Measurements from ENCODE around the gene NR4A3. TPM values are rescaled to one million over a fixed set of nuclear protein-coding genes. Genes with fewer than 3 reads are reported as not detected.

NR4A3 gene
- total and polyA plus RNA-seq, 2 of the 13 experiments (the other 11 are each of a cell fraction or from before 2014, with no cell fraction given): 0.02 to 0.09 TPM

DNA sequence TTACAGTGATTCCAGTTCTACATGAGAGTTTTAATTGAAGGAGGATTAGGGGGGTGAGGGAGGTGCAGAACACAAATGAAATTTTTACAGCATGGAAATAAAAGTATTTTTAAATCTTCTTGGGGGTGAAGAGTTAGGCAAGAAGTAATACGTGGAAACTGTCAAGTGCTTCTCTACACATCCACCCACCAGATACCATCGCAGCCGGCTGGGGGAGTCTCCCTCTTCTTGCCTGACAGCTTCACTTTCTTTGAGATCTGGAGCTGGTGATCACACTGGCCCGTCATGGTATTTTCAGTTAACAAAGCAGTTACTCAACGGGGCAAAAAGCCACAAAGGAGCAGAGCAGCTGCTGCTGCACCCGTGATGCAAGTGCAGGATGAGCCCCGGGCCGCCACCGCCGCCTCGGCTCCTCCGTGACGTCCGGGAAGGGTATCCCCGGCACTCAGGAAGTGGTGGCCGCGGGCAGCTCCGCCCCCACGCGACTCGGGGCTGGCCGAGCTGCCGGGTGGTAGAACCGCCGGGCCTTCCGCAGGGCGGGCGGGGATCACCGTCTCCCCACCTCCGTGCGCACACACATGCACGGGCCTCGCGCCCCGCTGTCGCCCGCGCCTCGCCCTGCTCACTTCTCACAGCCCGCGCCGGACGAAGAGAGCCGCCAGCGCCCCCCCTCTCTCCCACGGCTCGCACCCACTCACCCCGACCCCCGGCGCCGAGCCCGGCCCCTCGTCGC, 2.4 kb upstream of the NR4A3 start (continued):
- TF ChIP-seq SOX6 (IDR thresholded peaks at IDR 0.05): no peak
- no peak for TF ChIP-seq SOX6 (CRISPR knock-in tag; IDR thresholded peaks at IDR 0.05)
- no peak for TF ChIP-seq KLF9 (CRISPR knock-in tag; IDR thresholded peaks at IDR 0.05; ENCODE audit: low read depth)
- TF ChIP-seq, protein P1, sequence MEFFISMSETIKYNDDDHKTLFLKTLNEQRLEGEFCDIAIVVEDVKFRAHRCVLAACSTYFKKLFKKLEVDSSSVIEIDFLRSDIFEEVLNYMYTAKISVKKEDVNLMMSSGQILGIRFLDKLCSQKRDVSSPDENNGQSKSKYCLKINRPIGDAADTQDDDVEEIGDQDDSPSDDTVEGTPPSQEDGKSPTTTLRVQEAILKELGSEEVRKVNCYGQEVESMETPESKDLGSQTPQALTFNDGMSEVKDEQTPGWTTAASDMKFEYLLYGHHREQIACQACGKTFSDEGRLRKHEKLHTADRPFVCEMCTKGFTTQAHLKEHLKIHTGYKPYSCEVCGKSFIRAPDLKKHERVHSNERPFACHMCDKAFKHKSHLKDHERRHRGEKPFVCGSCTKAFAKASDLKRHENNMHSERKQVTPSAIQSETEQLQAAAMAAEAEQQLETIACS (CRISPR knock-in tag; IDR thresholded peaks at IDR 0.05): no peak
- TF ChIP-seq ARHGAP35 (CRISPR knock-in tag; IDR thresholded peaks at IDR 0.05; ENCODE audit: borderline replicate concordance): no peak; the same call in 1 of the 2 replicates
- TF ChIP-seq, protein P2, sequence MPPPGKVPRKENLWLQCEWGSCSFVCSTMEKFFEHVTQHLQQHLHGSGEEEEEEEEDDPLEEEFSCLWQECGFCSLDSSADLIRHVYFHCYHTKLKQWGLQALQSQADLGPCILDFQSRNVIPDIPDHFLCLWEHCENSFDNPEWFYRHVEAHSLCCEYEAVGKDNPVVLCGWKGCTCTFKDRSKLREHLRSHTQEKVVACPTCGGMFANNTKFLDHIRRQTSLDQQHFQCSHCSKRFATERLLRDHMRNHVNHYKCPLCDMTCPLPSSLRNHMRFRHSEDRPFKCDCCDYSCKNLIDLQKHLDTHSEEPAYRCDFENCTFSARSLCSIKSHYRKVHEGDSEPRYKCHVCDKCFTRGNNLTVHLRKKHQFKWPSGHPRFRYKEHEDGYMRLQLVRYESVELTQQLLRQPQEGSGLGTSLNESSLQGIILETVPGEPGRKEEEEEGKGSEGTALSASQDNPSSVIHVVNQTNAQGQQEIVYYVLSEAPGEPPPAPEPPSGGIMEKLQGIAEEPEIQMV (CRISPR knock-in tag; IDR thresholded peaks at IDR 0.05; ENCODE audit: low read depth): no peak; the same call in 1 of the 2 replicates
- no peak for TF ChIP-seq ZNF33A (CRISPR knock-in tag; IDR thresholded peaks at IDR 0.05; ENCODE audit: borderline replicate concordance)
- peak; percentile 48; the same call in 1 of the 2 replicates for TF ChIP-seq BHLHE40 (IDR thresholded peaks at IDR 0.05; ENCODE audit: low read length)
- TF ChIP-seq MBD4 (IDR thresholded peaks at IDR 0.05; ENCODE audit: borderline replicate concordance, low read length): no peak
- TF ChIP-seq SOX5 (CRISPR knock-in tag; IDR thresholded peaks at IDR 0.05; ENCODE audit: borderline replicate concordance): peak; percentile 25; the same call in 1 of the 2 replicates
- no peak for TF ChIP-seq NPAS2 (CRISPR knock-in tag; IDR thresholded peaks at IDR 0.05; ENCODE audit: borderline replicate concordance)
- no peak for TF ChIP-seq ZNF558 (CRISPR knock-in tag; IDR thresholded peaks at IDR 0.05; ENCODE audit: borderline replicate concordance)
- TF ChIP-seq ADNP (CRISPR knock-in tag; IDR thresholded peaks at IDR 0.05): no peak
- TF ChIP-seq, protein P3, sequence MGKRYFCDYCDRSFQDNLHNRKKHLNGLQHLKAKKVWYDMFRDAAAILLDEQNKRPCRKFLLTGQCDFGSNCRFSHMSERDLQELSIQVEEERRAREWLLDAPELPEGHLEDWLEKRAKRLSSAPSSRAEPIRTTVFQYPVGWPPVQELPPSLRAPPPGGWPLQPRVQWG (CRISPR knock-in tag; IDR thresholded peaks at IDR 0.05; ENCODE audit: borderline replicate concordance, low read depth): no peak
- TF ChIP-seq, protein P4, sequence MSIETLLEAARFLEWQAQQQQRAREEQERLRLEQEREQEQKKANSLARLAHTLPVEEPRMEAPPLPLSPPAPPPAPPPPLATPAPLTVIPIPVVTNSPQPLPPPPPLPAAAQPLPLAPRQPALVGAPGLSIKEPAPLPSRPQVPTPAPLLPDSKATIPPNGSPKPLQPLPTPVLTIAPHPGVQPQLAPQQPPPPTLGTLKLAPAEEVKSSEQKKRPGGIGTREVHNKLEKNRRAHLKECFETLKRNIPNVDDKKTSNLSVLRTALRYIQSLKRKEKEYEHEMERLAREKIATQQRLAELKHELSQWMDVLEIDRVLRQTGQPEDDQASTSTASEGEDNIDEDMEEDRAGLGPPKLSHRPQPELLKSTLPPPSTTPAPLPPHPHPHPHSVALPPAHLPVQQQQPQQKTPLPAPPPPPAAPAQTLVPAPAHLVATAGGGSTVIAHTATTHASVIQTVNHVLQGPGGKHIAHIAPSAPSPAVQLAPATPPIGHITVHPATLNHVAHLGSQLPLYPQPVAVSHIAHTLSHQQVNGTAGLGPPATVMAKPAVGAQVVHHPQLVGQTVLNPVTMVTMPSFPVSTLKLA (IDR thresholded peaks at IDR 0.05): no peak
- no peak; the same call in 1 of the 2 replicates for TF ChIP-seq SP4 (CRISPR knock-in tag; IDR thresholded peaks at IDR 0.05)
- peak; percentile 79; the same call in 1 of the 2 replicates for TF ChIP-seq KDM5B (CRISPR knock-in tag; IDR thresholded peaks at IDR 0.05; ENCODE audit: borderline replicate concordance)
- TF ChIP-seq TEAD2 (CRISPR knock-in tag; IDR thresholded peaks at IDR 0.05): no peak
- TF ChIP-seq, protein P5, sequence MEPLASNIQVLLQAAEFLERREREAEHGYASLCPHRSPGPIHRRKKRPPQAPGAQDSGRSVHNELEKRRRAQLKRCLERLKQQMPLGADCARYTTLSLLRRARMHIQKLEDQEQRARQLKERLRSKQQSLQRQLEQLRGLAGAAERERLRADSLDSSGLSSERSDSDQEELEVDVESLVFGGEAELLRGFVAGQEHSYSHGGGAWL (CRISPR knock-in tag; IDR thresholded peaks at IDR 0.05): peak; percentile 27; the same call in 1 of the 2 replicates
- peak; percentile 76; the same call in 1 of the 2 replicates for TF ChIP-seq NRL (CRISPR knock-in tag; IDR thresholded peaks at IDR 0.05; ENCODE audit: borderline replicate concordance)
- no peak for TF ChIP-seq NFKB2 (CRISPR knock-in tag; IDR thresholded peaks at IDR 0.05; ENCODE audit: borderline replicate concordance)
- peak; percentile 78 for TF ChIP-seq ZMYM4 (CRISPR knock-in tag; IDR thresholded peaks at IDR 0.05)
- no peak for TF ChIP-seq RNF2 (conservative IDR thresholded peaks at IDR 0.05; ENCODE audit: low read depth)
- TF ChIP-seq BORCS8-MEF2B (CRISPR knock-in tag; IDR thresholded peaks at IDR 0.05): no peak
- TF ChIP-seq XBP1 (CRISPR knock-in tag; IDR thresholded peaks at IDR 0.05): no peak
- TF ChIP-seq STAT5B (CRISPR knock-in tag; IDR thresholded peaks at IDR 0.05): no peak
- peak; percentile 53 for TF ChIP-seq TBL1XR1 (IDR thresholded peaks at IDR 0.05; ENCODE audit: borderline replicate concordance, low read length, partially characterized antibody)

Measured in HepG2 (cell line).